ENCODE measurements around the gene UTP25.
"Not testable (repeated sequence)": the region's sequence is repeated elsewhere in the genome, so short reads cannot be mapped to it uniquely, and the experiment has no call there.

UTP25 gene

GRCh38 chr1:209884665-209885117, 56.9 kb downstream of the UTP25 start:
- no peak for TF ChIP-seq CTCF (conservative IDR thresholded peaks at IDR 0.05; ENCODE audit: low read length)
- DNase-seq (ENCODE audit: low read depth), result peak; percentile 98

GRCh38 chr1:209885403-209886218, 57.8 kb downstream of the UTP25 start:
- no peak for DNase-seq (ENCODE audit: low read depth)
- no peak for TF ChIP-seq CTCF (conservative IDR thresholded peaks at IDR 0.05; ENCODE audit: low read length)

More at GRCh38 chr1:209884665-209885117, 56.9 kb downstream of the UTP25 start:
- H3K4me3 ChIP-seq (ENCODE audit: low read length), result no peak overlapping the region

GRCh38 chr1:209886219-209886536, 58.4 kb downstream of the UTP25 start:
- no peak for TF ChIP-seq CTCF (conservative IDR thresholded peaks at IDR 0.05; ENCODE audit: low read length)
- no peak overlapping the region for H3K4me3 ChIP-seq (ENCODE audit: low read length)
- no peak for DNase-seq (ENCODE audit: low read depth)

More at GRCh38 chr1:209885403-209886218, 57.8 kb downstream of the UTP25 start:
- H3K4me3 ChIP-seq (ENCODE audit: low read length), result no peak overlapping the region

DNA sequence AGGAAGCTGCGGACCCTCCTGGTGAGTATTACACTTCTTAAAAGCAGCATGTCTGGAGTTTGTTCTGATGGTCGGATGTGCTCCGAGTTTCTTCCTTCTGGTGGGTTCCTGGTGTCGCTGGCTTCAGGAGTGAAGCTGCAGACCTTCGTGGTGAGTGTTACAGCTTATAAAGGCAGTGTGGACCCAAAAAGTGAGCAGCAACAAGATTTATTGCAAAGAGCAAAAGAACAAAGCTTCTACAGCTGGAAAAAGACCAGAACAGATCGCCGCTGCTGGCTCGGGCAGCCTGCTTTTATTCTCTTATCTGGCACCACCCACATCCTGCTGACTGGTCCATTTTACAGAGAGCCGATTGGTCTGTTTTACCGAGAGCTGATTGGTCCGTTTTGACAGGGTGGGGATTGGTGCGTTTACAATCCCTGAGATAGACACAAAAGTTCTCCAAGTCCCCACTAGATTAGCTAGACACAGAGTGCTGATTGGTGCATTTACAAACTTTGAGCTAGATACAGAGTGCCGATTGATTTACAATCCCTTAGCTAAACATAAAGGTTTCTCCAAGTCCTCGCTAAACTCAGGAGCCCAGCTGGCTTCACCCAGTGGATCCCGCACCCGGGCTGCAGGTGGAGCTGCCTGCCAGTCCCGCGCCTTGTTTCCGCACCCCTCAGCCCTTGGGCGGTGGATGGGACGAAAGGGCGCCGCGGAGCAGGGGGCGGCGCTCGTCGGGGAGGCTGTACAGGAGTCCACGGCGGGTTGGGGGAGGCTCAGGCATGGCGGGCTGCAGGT, 60.7 kb downstream of the UTP25 start:
- DNase-seq (ENCODE audit: low read depth); H3K4me3 ChIP-seq (ENCODE audit: low read length): not testable (repeated sequence)

DNA sequence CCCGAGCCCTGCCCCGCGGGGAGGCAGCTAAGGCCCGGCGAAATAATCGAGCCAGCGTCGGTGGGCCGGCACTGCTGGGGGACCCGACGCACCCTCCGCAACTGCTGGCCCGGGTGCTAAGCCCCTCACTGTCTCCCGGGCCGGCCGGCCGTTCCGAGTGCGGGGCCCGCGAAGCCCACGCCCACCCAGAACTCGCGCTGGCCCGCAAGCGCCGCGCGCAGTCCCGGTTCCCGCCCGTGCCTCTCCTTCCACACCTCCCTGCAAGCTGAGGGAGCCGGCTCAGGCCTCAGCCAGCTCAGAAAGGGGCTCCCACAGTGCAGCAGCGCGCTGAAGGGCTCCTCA, 61.3 kb downstream of the UTP25 start:
- no peak for DNase-seq (ENCODE audit: low read depth)
- no peak overlapping the region for H3K4me3 ChIP-seq (ENCODE audit: low read length)
- no peak for TF ChIP-seq CTCF (conservative IDR thresholded peaks at IDR 0.05; ENCODE audit: low read length)

DNA sequence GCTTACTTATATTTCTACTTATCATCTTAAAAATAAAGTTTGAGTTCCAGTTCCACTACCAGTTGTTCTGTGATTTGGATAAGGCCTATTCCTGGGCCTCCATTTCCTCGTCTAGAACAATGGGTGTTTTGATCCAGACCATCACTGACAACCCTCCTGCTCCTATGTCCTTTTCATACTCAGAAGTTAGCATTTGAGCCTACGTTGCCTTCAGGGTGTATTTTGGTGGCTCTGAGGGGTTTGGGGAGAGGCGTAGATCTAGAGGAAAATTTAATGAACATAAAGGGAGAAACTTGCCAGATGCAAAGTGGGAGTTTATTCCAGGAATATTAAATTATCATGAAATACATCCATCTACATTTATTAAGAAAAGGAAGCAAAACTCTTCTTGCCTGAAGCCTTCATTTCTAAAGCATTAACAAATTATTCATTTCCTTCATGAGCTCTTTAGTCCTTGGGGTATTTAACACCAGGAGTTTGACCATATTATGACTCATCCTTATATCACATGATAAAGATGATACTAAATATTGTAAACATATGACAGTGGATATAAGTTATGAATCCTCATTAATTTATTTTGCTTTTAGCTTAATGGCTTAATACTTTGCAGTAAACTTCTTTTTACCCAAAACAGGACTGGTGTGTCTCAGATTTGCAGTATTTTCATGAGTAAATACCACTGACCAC, 63.0 kb downstream of the UTP25 start:
- no peak overlapping the region for H3K4me3 ChIP-seq (ENCODE audit: low read length)
- no peak for TF ChIP-seq CTCF (conservative IDR thresholded peaks at IDR 0.05; ENCODE audit: low read length)
- no peak for DNase-seq (ENCODE audit: low read depth)

GRCh38 chr1:209893751-209894150, 66.0 kb downstream of the UTP25 start:
- TF ChIP-seq CTCF (conservative IDR thresholded peaks at IDR 0.05; ENCODE audit: low read length), result no peak
- DNase-seq (ENCODE audit: low read depth), result no peak
- H3K4me3 ChIP-seq (ENCODE audit: low read length), result no peak overlapping the region
